WERI-Rb-1 (cell line): ENCODE results near the gene B4GALT2.
A peak's percentile ranks its signal among the peaks of the same experiment; 100 is the strongest.

Source experiments
- DNase-seq: peaks from one replicate; pipeline ENCODE4 v3.0.0-alpha.2; 2020
- H3K27ac ChIP-seq: fragments of 250-450 bp; sonication (Bioruptor Pico); 2 replicates; pipeline ENCODE4 v1.5.1; 2020; ENCODE audit warnings: mild to moderate bottlenecking, moderate library complexity
- H3K27me3 ChIP-seq: fragments of 250-450 bp; sonication (Bioruptor Pico); 2 replicates; pipeline ENCODE4 v1.5.1; 2021; ENCODE audit warnings: mild to moderate bottlenecking, low read depth, moderate library complexity; ENCODE audit not compliant: insufficient read depth, severe bottlenecking
- H3K36me3 ChIP-seq: fragments of 250-450 bp; sonication (Bioruptor Pico); 2 replicates; pipeline ENCODE4 v1.5.1; 2020; ENCODE audit warnings: mild to moderate bottlenecking, moderate library complexity
- H3K4me3 ChIP-seq: 2 replicates; pipeline ENCODE4 v1.5.1; 2011; ENCODE audit warnings: low read depth, mild to moderate bottlenecking, control low read depth, low read length
- H3K9me3 ChIP-seq: fragments of 250-450 bp; sonication (Bioruptor Pico); 2 replicates; pipeline ENCODE4 v1.5.1; 2021; ENCODE audit warnings: mild to moderate bottlenecking, moderate library complexity; ENCODE audit not compliant: severe bottlenecking
- TF ChIP-seq, protein P1 (sequence below): IDR thresholded peaks from 2 replicates; pipeline ENCODE4 v1.5.1; 2011; ENCODE audit warnings: low read depth, mild to moderate bottlenecking, control low read depth, inconsistent platforms, low read length

B4GALT2 gene

DNA sequence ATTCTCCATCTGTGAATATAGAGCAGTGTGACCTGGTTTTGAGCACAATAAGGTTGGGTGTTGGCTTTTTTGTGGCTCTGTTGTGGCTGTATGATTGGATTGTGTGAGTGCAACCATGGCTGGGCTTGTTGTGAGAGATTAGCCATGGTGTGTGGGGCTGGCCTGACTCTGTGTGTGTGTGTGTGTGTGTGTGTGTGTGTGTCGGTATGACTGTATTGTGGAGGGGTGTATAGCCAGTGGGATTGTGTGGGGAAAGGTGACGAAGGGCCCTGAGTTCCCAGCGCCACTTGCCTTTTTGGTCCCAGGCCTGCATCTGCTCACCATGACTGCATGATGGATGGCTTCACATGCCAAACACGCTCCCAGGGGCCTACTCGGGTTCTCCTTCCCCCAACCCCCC lies 58.1 kb downstream of the B4GALT2 start:
- DNase-seq, result no peak
- no peaks in the 10 kb centered on the region for H3K36me3 ChIP-seq
- H3K27me3 ChIP-seq, result no peaks in the 10 kb centered on the region
- H3K9me3 ChIP-seq, result no peaks in the 10 kb centered on the region
- no peak overlapping the region for H3K4me3 ChIP-seq
- peak overlapping the region; percentile 79 for H3K27ac ChIP-seq
- TF ChIP-seq, protein P1, sequence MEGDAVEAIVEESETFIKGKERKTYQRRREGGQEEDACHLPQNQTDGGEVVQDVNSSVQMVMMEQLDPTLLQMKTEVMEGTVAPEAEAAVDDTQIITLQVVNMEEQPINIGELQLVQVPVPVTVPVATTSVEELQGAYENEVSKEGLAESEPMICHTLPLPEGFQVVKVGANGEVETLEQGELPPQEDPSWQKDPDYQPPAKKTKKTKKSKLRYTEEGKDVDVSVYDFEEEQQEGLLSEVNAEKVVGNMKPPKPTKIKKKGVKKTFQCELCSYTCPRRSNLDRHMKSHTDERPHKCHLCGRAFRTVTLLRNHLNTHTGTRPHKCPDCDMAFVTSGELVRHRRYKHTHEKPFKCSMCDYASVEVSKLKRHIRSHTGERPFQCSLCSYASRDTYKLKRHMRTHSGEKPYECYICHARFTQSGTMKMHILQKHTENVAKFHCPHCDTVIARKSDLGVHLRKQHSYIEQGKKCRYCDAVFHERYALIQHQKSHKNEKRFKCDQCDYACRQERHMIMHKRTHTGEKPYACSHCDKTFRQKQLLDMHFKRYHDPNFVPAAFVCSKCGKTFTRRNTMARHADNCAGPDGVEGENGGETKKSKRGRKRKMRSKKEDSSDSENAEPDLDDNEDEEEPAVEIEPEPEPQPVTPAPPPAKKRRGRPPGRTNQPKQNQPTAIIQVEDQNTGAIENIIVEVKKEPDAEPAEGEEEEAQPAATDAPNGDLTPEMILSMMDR, result no peak

DNA sequence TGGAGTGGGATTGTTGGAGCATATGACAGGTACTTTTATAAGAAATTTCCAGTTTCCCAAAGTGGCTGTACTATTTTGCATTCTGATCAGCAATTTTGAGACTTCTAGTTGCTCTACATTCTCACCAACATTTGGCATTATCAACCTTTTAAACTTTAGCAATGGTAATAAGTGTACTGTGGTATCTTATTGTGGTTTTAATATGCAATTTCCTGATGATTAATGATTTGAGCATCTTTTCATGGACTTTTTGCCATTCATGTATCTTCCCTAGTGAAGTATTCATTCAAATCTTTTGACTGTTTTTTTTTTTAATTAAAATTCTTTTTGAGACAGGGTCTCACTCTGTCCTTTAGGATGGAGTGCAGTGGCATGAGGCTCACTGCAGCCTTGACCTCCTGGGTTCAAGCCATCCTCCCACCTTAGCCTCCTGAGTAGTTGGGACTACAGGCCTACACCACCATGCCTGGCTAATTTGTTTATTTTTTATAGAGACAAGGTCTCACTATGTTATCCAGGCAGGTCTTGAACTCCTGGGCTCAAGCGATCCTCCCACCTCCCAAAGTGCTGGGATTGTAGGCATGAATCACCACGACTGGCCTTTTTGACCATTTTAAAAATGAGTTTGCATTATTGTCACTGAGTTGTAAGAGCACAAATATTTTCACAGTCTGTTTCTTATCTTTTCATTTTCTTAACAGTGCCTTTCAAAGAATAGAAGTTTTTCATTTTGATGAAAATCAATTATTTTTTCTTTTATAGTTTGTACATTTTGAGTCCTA lies 60.1 kb downstream of the B4GALT2 start:
- Histone ChIP-seq H3K4me3 (no peak overlapping the region), H3K9me3 (no peaks in the 10 kb centered on the region), H3K36me3 (no peaks in the 10 kb centered on the region), H3K27ac (no peak overlapping the region), H3K27me3 (no peaks in the 10 kb centered on the region)
- no peak for DNase-seq
- TF ChIP-seq, protein P1, result no peak

DNA sequence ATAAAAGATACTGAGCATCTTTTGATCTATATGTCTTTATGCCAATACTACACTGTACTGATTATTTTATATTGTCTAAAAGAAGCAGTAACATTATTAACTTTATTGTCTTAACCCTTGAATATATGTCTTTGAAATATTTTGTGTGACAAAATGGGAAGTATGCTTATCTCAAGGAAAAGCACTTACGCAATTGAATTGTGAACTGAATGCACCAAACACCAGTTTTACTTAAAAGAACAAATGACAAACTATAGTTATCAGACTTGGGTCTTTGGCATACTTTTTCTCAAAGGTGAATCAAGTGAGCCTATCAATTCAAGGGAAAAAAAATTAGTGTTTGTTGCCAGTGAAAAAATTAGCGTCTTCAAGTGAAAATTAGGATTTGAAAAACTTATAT lies 61.4 kb downstream of the B4GALT2 start:
- Histone ChIP-seq H3K27ac (no peak overlapping the region), H3K27me3 (no peaks in the 10 kb centered on the region), H3K9me3 (no peaks in the 10 kb centered on the region), H3K36me3 (no peaks in the 10 kb centered on the region), H3K4me3 (no peak overlapping the region)
- TF ChIP-seq, protein P1, result no peak
- DNase-seq, result no peak
